CD14-positive monocyte (primary cell): ENCODE data around the gene PDLIM5. TPM values are rescaled to one million over a fixed set of nuclear protein-coding genes. Genes with fewer than 3 reads are reported as not detected.
"Not testable (repeated sequence)": the region's sequence is repeated elsewhere in the genome, so short reads cannot be mapped to it uniquely, and the experiment has no call there.

Experiments used
- DNase-seq, 3 donors: peaks; one replicate each; pipeline ENCODE4 v3.0.0-alpha.2; 2011 to 2022
- H2AFZ ChIP-seq: 2 replicates; pipeline ENCODE4 v1.6.0; 2012; ENCODE audit warnings: mild to moderate bottlenecking, low read depth, low read length, inconsistent platforms; ENCODE audit not compliant: insufficient read depth, poor library complexity, severe bottlenecking
- H3K27ac ChIP-seq, 2 donors: 1 replicate in 1 of 2; 2 replicates in 1 of 2; pipeline ENCODE4 v1.5.1; 2012 to 2013; ENCODE audit warnings: low read length in 2 of 2, control low read depth in 1 of 2, inconsistent platforms in 1 of 2, low read depth in 1 of 2, mild to moderate bottlenecking in 1 of 2
- H3K27me3 ChIP-seq, 2 donors: one replicate each; pipeline versions ENCODE4 v1.6.0 to v1.6.1; 2011 to 2013; ENCODE audit warnings: low read length in 2 of 2; ENCODE audit not compliant: control insufficient read depth in 2 of 2, insufficient read depth in 2 of 2
- H3K36me3 ChIP-seq, 2 donors: replicated peaks in 1 of 2; 1 replicate in 1 of 2; 2 replicates in 1 of 2; pipeline versions ENCODE4 v1.5.1 to v1.6.1; 2012 to 2013; ENCODE audit warnings: low read length in 2 of 2, control low read depth in 1 of 2, inconsistent platforms in 1 of 2, mild to moderate bottlenecking in 1 of 2; ENCODE audit not compliant: insufficient read depth in 2 of 2, control insufficient read depth in 1 of 2
- H3K4me1 ChIP-seq, 2 donors: 1 replicate in 1 of 2; 2 replicates in 1 of 2; pipeline versions ENCODE4 v1.5.1 to v1.6.1; 2012 to 2013; ENCODE audit warnings: low read length in 2 of 2, control low read depth in 1 of 2, inconsistent platforms in 1 of 2, mild to moderate bottlenecking in 1 of 2, moderate library complexity in 1 of 2; ENCODE audit not compliant: insufficient read depth in 2 of 2, control insufficient read depth in 1 of 2
- H3K4me2 ChIP-seq: replicated peaks from 2 replicates; pipeline ENCODE3; 2012; ENCODE audit warnings: low read length, moderate library complexity, mild to moderate bottlenecking; ENCODE audit not compliant: poor library complexity, severe bottlenecking; ENCODE audit errors: extremely low read depth
- H3K4me3 ChIP-seq, 3 experiments: fragments of 200-600 bp in 1 of 3; sonication (generic) in 1 of 3; replicated peaks in 1 of 3; 1 replicate in 2 of 3; 2 replicates in 1 of 3; pipeline ENCODE4 v1.5.1; 2011 to 2013; ENCODE audit warnings: low read length in 3 of 3, mild to moderate bottlenecking in 3 of 3, control low read depth in 2 of 3, low read depth in 2 of 3, inconsistent platforms in 1 of 3, moderate library complexity in 1 of 3
- H3K79me2 ChIP-seq: 2 replicates; pipeline ENCODE4 v1.6.0; 2012; ENCODE audit warnings: mild to moderate bottlenecking, control low read depth, inconsistent platforms, low read length, moderate library complexity; ENCODE audit not compliant: insufficient read depth
- H3K9ac ChIP-seq: 2 replicates; pipeline ENCODE4 v1.6.0; 2017; ENCODE audit warnings: low read length, mild to moderate bottlenecking; ENCODE audit not compliant: insufficient read depth, poor library complexity, severe bottlenecking
- H3K9me3 ChIP-seq, 2 donors: replicated peaks in 1 of 2; 1 replicate in 1 of 2; 2 replicates in 1 of 2; pipeline versions ENCODE4 v1.5.1 to v1.6.1; 2012 to 2013; ENCODE audit warnings: low read length in 2 of 2, control low read depth in 1 of 2; ENCODE audit not compliant: control insufficient read depth in 1 of 2, insufficient read depth in 1 of 2
- H4K20me1 ChIP-seq: 2 replicates; pipeline ENCODE4 v1.6.0; 2012; ENCODE audit warnings: mild to moderate bottlenecking, low read length, control low read depth, moderate library complexity; ENCODE audit not compliant: insufficient read depth
- H3K27ac Mint-ChIP-seq, 7 donors: one replicate each; pipeline ENCODE4 v1.8.0; 2020; ENCODE audit warnings: mild to moderate bottlenecking in 7 of 7, mixed read lengths in 7 of 7, moderate library complexity in 6 of 7, inconsistent platforms in 2 of 7
- H3K27me3 Mint-ChIP-seq, 3 donors: one replicate each; pipeline ENCODE4 v1.8.0; 2021 to 2022; ENCODE audit warnings: low read depth in 3 of 3, mild to moderate bottlenecking in 3 of 3, mixed read lengths in 3 of 3, moderate library complexity in 3 of 3, inconsistent platforms in 1 of 3
- H3K36me3 Mint-ChIP-seq, 2 donors: one replicate each; pipeline ENCODE4 v1.8.0; 2020; ENCODE audit warnings: mixed read lengths in 2 of 2, inconsistent platforms in 1 of 2, mild to moderate bottlenecking in 1 of 2
- H3K4me1 Mint-ChIP-seq: one replicate; pipeline ENCODE4 v1.8.0; 2020; ENCODE audit warnings: mild to moderate bottlenecking, mixed read lengths
- H3K4me3 Mint-ChIP-seq, 2 donors: one replicate each; pipeline ENCODE4 v1.8.0; 2020; ENCODE audit warnings: mild to moderate bottlenecking in 2 of 2, mixed read lengths in 2 of 2, moderate library complexity in 1 of 2
- H3K9me3 Mint-ChIP-seq, 7 donors: one replicate each; pipeline ENCODE4 v1.8.0; 2020 to 2022; ENCODE audit warnings: mixed read lengths in 7 of 7, mild to moderate bottlenecking in 6 of 7, moderate library complexity in 6 of 7, inconsistent platforms in 2 of 7
- CTCF ChIP-seq: fragments of 200-600 bp; IDR thresholded peaks from one replicate; pipeline ENCODE4 v1.8.0; 2022; ENCODE audit warnings: antibody characterized with exemption, mild to moderate bottlenecking
- WGBS: methylation state at CpG from one replicate; pipeline ENCODE4 v1.1.5; 2013; ENCODE audit warnings: missing lambda C conversion rate; ENCODE audit not compliant: insufficient coverage; 5-methylcytosine and 5-hydroxymethylcytosine counted together
- intact Hi-C, 2 donors: fragments of 100-400 bp; cut with micrococcal nuclease; formaldehyde crosslinking; loops; one replicate each; pipeline versions ENCODE4 v1.15.0 to v1.15.1; 2023
- polyA minus RNA-seq: library from RNA; depleted of rRNA, polyadenylated mRNA; stranded (reverse); fragments of >200 nt; gene quantifications from 2 replicates; pipeline ENCODE4 v1.2.3, GENCODE V29; 2012
- polyA plus RNA-seq, 3 donors: library from polyadenylated mRNA; depleted of rRNA in 1 of 3; unstranded in 2 of 3; stranded (reverse) in 1 of 3; fragments of 300-500 nt in 2 of 3; fragments of >200 nt in 1 of 3; fragmentation: Illumina TruSeq in 2 of 3; gene quantifications; 1 replicate in 2 of 3; 2 replicates in 1 of 3; pipeline ENCODE4 v1.2.3, GENCODE V29; 2012 to 2021
- total RNA-seq, 12 experiments: library from RNA in 1 of 12; stranded (reverse) in 1 of 12; fragments of 120-200 nt in 1 of 12; gene quantifications; one replicate each; pipeline ENCODE4 v1.2.4 and lab custom pipeline; 2013 to 2026; ENCODE audit warnings: mixed read lengths in 6 of 12, inconsistent platforms in 1 of 12

The PDLIM5 gene
- total RNA-seq (2013), result 58.9 TPM
- polyA plus RNA-seq (100 to 1,000 TPM in 1 of 3 donors, 10 to 100 TPM in 2; 75.3 to 105 (median 80.9) TPM), polyA minus RNA-seq (39.9 and 60.3 TPM in 2 replicates), total RNA-seq (lab: John Stamatoyannopoulos, UW) (71.0 to 153 (median 82.2) reads per million in 11 experiments)

GRCh38 chr4:94451695-94452475 lies at the start of gene PDLIM5:
Gene PDLIM5 (plus strand): TSS chr4:94451942. CDS start chr4:94455289, 3,347 bp downstream.
- H3K27me3 ChIP-seq, result peaks cover 2 to 3% of the 10 kb centered on the region in 2 donors
- peaks cover 16 to 19% of the 10 kb centered on the region in 2 donors for H3K36me3 ChIP-seq
- H2AFZ ChIP-seq, result peak within 1 kb of the TSS; percentile 85
- peaks cover 13 to 14% of the 10 kb centered on the region in 2 donors for H3K36me3 Mint-ChIP-seq
- H3K4me1 ChIP-seq, result peaks cover 19 to 21% of the 10 kb centered on the region in 2 donors
- no peaks in the 10 kb centered on the region for H3K9me3 Mint-ChIP-seq
- peaks cover 35% of the 10 kb centered on the region for H3K4me1 Mint-ChIP-seq
- peak within 1 kb of the TSS; percentile 96 for H3K4me2 ChIP-seq
- peaks cover 0 to 16% (median 3%) of the 10 kb centered on the region in 3 donors for H3K27me3 Mint-ChIP-seq
- DNase-seq, result peak; percentile 90 to 92 (median 91)
- peak within 1 kb of the TSS; percentile 81 to 88 for H3K27ac ChIP-seq
- WGBS, result under 1% methylated on average over 81 of the region's 88 CpGs
- no peaks in the 10 kb centered on the region for H3K9me3 ChIP-seq
- H4K20me1 ChIP-seq, result peaks cover 45% of the 10 kb centered on the region
- peak within 1 kb of the TSS; percentile 94 to 97 for H3K4me3 Mint-ChIP-seq
- H3K79me2 ChIP-seq, result peaks cover 19% of the 10 kb centered on the region
- peak within 1 kb of the TSS; percentile 59 to 94 (median 90) for H3K4me3 ChIP-seq
- intact Hi-C loops, result no loop called here
- H3K27ac Mint-ChIP-seq, result peak within 1 kb of the TSS; percentile 83 to 95 (median 92)
- TF ChIP-seq CTCF, result no peak
- peak within 1 kb of the TSS; percentile 92 for H3K9ac ChIP-seq

GRCh38 chr4:94402439-94402838 lies 49.3 kb upstream of the PDLIM5 start:
- H3K27me3 ChIP-seq, H2AFZ ChIP-seq, H3K27me3 Mint-ChIP-seq, H3K4me2 ChIP-seq, DNase-seq, H3K79me2 ChIP-seq, H3K4me3 ChIP-seq, H4K20me1 ChIP-seq, H3K27ac Mint-ChIP-seq, H3K9me3 ChIP-seq, H3K4me3 Mint-ChIP-seq, H3K4me1 ChIP-seq, H3K36me3 Mint-ChIP-seq, H3K36me3 ChIP-seq, H3K9ac ChIP-seq, H3K4me1 Mint-ChIP-seq, H3K27ac ChIP-seq, H3K9me3 Mint-ChIP-seq, intact Hi-C loops: not testable (repeated sequence)
- WGBS, result 96% methylated on average over 3 of the region's 4 CpGs
